ENCODE results near the gene KTN1.

DNA sequence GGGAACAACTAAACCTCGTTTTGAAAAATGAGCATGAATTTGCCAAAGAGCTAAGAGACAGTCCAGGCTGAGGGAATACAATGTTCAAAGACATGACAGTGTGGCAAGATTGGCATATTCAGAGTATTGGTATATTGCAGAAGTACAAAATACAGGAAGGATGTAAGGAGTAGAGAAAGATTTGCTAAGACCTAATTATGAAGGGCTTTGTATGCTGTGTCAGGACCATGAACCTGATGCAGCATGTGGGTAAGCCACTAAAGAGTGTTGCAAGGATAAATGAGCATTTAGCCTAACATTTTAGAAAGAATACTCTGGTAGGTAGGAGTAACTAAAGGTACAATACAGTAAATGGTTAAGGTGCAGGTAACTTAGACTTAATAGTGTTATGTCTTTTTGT, 65.1 kb downstream of the KTN1 start:
- TF ChIP-seq POLR2A (IDR thresholded peaks at IDR 0.05; ENCODE audit: low read length) (no peak), GATA1 (IDR thresholded peaks at IDR 0.05; ENCODE audit: low read depth, low read length) (no peak)
